AG09309 (cell line): ENCODE results near the gene PPP1R9B.

Experiments
- DNase-seq: peaks from one replicate; pipeline ENCODE4 v3.0.0-alpha.2; 2010; ENCODE audit warnings: low read depth
- H3K4me3 ChIP-seq: 2 replicates; pipeline ENCODE4 v1.5.1; 2011; ENCODE audit warnings: mild to moderate bottlenecking, low read depth, low read length, moderate library complexity; ENCODE audit not compliant: control insufficient read depth
- TF ChIP-seq, protein P1 (sequence below): IDR thresholded peaks from 2 replicates; pipeline ENCODE4 v1.5.1; 2011; ENCODE audit warnings: mild to moderate bottlenecking, low read depth, low read length, inconsistent platforms; ENCODE audit not compliant: insufficient read depth, control insufficient read depth; ENCODE audit errors: missing control alignments

Gene PPP1R9B

DNA sequence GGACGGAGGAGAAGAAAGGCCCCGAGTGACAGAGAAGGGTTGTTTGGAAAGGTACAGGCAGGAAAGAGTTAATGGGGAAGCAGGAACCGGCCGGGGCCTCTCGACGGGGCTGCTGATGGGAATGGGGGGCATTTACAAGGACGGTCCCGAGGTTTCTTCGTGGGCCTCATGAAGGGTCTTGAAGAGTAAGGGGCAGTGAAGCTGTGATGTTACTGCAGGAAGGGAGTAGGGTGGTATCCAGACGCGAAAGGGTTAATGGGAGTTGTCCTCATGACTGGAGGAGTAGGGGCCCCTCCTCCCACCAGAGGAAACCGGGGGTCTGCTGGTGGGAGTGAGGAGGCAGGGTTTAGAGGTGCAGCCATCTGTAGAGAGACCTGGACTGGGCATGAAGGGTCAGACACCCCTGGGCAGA is 54.8 kb downstream of the PPP1R9B start:
- peak overlapping the region; percentile 80 for H3K4me3 ChIP-seq
- no peak for DNase-seq

DNA sequence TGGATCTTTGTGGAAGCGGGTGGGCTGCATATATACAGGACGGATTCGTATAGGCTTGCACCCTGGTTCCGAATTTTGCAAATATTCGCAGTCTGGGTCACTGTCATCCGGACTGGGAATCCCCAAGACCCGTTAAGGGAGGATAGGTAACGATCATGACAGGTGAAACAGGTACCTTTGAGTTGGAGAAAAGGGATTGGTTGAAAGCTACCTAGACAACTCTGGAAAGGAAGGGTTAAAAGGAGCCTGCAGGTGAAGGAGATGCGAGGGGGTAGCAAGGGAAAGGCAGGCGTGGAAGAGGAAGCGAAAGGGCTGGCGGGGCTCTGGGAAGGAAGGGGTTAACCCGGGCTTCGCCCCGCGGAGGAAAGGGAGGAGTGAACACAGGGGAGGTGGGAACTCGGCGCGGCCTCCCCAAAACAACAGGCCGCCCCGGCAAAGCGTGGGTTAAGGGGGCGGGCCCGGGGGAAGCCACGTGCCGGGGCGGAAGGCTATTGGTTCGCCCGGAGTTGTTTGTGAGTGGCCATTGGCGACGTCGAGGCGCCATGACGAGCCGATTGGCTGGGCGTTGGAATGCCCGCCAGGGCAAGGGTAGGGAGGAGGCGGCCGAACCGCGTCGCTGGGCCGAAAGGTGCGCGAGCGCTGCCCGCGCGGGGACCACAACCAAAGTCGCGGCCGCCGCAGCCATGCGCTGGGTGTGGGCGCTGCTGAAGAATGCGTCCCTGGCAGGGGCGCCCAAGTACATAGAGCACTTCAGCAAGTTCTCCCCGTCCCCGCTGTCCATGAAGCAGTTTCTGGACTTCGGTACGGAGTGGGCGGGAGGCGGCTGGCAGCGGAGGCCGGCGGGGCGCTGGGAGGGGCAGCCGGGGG is 55.5 kb downstream of the PPP1R9B start, which contains the start of gene PDK2:
TSS of gene PDK2 (plus strand) at position 599 of the 867 bp plus-strand sequence. CDS start at position 684, 85 bp downstream.
- peak within 1 kb of the TSS; percentile 80 for H3K4me3 ChIP-seq
- DNase-seq, result peak; percentile 68
- TF ChIP-seq, protein P1, sequence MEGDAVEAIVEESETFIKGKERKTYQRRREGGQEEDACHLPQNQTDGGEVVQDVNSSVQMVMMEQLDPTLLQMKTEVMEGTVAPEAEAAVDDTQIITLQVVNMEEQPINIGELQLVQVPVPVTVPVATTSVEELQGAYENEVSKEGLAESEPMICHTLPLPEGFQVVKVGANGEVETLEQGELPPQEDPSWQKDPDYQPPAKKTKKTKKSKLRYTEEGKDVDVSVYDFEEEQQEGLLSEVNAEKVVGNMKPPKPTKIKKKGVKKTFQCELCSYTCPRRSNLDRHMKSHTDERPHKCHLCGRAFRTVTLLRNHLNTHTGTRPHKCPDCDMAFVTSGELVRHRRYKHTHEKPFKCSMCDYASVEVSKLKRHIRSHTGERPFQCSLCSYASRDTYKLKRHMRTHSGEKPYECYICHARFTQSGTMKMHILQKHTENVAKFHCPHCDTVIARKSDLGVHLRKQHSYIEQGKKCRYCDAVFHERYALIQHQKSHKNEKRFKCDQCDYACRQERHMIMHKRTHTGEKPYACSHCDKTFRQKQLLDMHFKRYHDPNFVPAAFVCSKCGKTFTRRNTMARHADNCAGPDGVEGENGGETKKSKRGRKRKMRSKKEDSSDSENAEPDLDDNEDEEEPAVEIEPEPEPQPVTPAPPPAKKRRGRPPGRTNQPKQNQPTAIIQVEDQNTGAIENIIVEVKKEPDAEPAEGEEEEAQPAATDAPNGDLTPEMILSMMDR, result no peak

More for the DNA sequence above, 54.8 kb downstream of the PPP1R9B start:
- TF ChIP-seq, protein P1, result no peak

DNA sequence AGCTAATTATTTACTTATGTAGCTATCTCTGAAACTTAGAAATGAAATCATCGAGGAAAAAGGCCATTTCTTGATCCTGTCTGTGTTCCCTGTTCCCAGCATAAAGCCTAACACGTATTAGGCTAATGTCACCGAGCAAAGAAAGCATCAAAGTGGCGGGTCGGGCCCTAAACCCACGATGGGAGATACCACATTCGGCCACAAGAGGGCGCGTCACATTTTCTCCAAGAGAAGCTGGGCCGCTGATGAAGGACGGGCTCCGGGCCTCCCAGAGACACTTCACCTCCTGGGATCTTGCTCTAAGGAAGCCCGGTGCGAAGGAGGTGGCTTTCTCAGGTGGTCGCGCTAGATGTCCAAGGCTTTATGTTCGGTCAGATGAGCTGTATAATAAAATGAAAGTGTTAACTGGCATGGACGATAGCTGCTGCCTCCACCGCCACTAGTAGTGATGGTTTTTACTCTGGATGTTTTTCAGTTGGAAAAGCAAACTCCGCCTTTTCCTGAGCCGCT is 56.2 kb downstream of the PPP1R9B start:
- DNase-seq, result peak; percentile 46
- peak overlapping the region; percentile 80 for H3K4me3 ChIP-seq

DNA sequence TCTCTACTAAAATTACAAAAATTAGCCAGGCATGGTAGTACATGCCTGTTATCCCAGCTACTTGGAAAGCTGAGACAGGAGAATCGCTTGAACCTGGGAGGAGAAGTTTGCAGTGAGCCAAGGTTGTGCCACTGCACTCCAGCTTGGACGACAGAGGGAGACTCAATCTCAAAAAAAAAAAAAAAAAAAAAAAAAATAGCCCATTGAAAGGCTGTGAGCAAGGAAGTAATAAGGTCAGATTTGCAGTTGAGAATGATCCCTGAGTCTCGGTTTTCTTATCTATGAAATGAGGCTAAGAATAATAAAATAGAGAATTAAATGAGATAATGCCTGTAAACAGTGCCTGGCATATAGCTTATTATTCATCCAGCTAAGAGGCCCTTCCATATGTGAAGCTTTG is 56.7 kb downstream of the PPP1R9B start:
- DNase-seq, result no peak
- TF ChIP-seq, protein P1, result no peak
- H3K4me3 ChIP-seq, result no peak overlapping the region

More for the DNA sequence above, 56.2 kb downstream of the PPP1R9B start:
- TF ChIP-seq, protein P1, result peak; percentile 84

DNA sequence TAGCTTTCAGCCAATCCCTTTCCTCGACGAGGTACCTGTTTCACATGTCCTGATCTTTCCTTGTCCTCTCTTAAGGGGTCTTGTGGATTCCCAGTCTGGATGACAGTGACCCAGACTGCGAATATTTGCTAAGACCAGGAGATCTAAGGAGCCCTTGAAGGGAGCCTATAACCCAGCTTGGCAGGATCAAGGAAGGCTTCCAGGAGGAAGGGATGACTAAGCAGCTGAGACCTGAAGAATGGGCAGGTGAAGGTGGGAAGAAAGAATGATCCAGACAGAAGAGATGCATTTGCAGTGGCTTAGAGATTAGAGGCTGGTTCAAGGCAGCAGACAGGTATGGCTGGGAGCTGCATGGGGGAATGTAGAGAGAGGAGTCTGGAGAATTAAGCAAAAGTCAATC is 57.2 kb downstream of the PPP1R9B start:
- TF ChIP-seq, protein P1, result no peak
- no peak for DNase-seq

DNA sequence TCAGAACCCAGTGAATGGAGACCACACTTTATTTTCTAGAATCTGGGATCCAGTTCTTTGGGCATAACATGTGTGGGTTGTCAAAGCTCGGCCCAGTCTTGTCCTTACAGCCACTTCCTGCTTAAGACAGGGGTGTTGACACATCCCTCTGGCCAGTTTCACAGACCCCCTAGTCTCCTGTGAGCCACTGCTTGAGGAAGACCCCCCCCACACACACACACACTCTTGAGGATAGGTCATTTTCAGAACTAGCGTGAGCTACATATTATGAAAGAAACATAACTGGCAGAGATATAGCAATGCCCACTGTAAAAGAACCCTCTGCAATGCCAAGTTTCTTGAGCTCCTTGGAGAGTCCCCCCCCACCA is 58.6 kb downstream of the PPP1R9B start:
- DNase-seq, result no peak
- TF ChIP-seq, protein P1, result no peak
- no peak overlapping the region for H3K4me3 ChIP-seq

More for the DNA sequence above, 57.2 kb downstream of the PPP1R9B start:
- no peak overlapping the region for H3K4me3 ChIP-seq
